ENCODE measurements around the gene WHRN.

The WHRN gene

DNA sequence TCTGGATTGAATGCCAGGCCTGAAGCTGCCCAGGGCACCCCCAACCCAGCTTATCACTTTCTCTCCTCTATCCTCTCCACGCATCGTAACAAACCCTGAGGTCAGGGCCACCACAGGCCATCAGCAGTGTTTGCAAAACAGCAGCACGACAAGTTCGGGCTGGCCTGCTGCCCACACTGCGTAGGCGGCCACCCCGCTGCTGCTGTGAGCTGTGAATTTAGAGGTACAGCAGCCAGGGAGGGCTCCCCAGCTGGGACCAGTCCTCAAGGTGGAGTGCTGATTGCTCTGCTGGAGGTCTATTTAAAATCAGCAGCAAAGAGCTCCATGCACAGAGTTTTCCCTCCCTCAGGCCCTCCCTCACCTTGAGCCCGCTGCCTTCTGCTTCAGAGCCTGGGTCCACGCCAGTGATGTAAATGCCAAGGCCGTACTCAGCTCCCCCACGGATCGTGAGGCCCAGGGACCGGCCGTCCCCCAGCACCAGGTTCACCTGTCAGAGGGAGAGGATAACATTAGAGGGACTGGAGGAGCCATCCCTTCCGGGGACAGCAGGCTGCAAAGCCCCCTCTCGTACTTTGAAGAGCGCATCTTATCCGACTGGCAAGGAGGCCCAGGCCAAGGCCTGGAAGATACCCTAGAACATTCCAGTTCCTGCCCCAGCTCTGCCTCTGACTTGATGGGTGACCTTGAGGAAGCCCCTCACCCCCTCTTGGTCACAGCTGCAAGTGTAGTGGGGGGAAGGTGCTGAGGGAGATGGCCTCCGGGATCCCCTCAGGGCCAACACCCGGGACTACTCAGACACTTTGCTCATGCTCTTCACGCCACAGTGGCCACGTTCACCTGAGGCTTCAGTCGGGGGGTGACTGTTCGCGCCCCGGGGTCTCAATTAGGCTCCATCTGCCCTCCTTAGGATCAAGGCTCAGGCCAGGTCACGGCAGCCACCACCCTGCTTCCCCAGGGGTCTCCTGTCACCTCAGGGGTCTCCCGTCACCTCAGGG is 39.1 kb downstream of the WHRN start:
- Histone ChIP-seq H3K27me3 (ENCODE audit: control insufficient read depth, insufficient read depth, low read length) (no peaks in the 10 kb centered on the region), H3K4me1 (ENCODE audit: control insufficient read depth, insufficient read depth, low read length) (peaks cover 2% of the 10 kb centered on the region), H3K9ac (ENCODE audit: low read depth, low read length) (no peak overlapping the region), H3K36me3 (ENCODE audit: control insufficient read depth, insufficient read depth, low read length) (peaks cover 8% of the 10 kb centered on the region), H3K4me3 (ENCODE audit: low read depth, low read length) (no peak overlapping the region), H3K9me3 (ENCODE audit: control insufficient read depth, insufficient read depth, low read length) (no peaks in the 10 kb centered on the region)

DNA sequence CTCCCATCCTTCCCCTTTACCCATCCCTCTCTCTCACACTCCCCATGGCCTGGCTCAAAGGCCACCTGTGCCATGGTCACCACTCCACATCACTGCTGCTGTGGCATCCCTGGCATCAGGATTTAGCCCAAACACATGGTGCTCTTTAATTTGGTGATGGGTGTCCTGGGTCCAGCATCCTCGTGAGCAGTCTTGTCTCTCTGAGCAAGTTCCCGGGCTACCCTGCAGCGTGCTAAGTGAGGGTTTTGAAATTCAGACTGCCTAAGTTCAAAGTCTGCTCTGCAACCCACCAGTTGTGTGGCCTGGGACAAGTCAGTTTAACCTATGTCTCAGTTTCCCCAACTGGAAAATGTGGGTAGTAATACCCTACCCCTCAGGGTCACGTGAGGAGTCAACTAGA is 39.9 kb downstream of the WHRN start:
- Histone ChIP-seq H3K27me3 (ENCODE audit: control insufficient read depth, insufficient read depth, low read length) (no peaks in the 10 kb centered on the region), H3K4me3 (ENCODE audit: low read depth, low read length) (no peak overlapping the region), H3K9ac (ENCODE audit: low read depth, low read length) (no peak overlapping the region), H3K36me3 (ENCODE audit: control insufficient read depth, insufficient read depth, low read length) (peaks cover 8% of the 10 kb centered on the region), H3K9me3 (ENCODE audit: control insufficient read depth, insufficient read depth, low read length) (no peaks in the 10 kb centered on the region), H3K4me1 (ENCODE audit: control insufficient read depth, insufficient read depth, low read length) (peaks cover 3% of the 10 kb centered on the region)

DNA sequence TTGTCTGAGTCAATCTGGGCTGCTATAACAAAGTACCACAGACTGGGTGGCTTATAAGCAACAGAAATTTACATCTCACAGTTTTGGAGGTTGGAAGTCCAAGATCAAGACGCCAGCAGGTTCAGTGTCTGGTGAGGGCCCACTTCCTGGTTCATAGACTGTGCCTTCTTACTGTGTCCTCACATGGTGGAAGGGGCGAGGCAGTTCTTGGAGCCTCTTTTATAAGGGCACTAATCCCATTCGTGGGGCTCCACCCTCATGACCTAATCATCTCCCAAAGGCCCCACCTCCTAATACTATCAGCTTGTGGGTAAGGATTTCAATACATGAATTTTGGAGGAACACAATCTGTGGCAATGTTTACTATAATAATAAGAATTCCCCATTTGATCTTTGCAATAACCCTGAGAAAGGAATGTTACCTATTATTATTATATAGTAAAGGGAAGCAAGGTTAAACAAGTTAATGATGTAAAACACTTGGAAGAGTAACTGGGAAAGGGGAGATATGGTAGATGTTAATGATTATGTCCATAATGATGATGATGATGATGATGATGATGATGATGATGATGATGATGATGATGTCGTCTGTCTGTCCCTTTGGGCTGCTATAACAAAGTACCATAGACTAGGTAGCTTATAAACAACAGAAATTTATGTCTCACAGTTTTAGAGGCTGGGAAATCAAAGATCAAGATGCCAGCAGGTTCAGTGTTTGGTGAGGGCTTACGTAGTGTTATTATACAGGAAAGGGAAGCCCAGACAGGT is 40.8 kb downstream of the WHRN start:
- no peaks in the 10 kb centered on the region for H3K9me3 ChIP-seq (ENCODE audit: control insufficient read depth, insufficient read depth, low read length)

DNA sequence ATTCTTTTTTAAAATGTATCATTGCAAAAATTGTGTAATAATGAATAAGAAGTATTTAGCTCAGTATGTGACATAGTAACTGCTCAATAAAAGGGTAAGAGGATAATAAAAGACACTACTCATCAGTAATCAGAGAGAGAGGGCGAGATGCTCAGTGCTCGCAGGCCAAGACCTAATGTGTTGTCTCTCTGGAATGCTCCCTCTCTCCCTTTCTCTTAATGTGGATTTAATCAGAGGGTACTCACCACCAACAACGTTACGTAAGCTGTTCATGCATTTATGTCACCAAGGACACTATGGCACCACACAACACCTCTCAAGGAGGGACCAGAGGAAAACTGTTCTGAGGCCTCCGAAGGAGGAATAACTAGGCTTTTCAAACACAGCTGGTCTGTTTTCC is 42.5 kb downstream of the WHRN start:
- Histone ChIP-seq H3K27me3 (ENCODE audit: control insufficient read depth, insufficient read depth, low read length) (no peaks in the 10 kb centered on the region), H3K9me3 (ENCODE audit: control insufficient read depth, insufficient read depth, low read length) (no peaks in the 10 kb centered on the region), H3K4me3 (ENCODE audit: low read depth, low read length) (no peak overlapping the region), H3K4me1 (ENCODE audit: control insufficient read depth, insufficient read depth, low read length) (peaks cover 5% of the 10 kb centered on the region), H3K36me3 (ENCODE audit: control insufficient read depth, insufficient read depth, low read length) (no peaks in the 10 kb centered on the region), H3K9ac (ENCODE audit: low read depth, low read length) (no peak overlapping the region)

More for the DNA sequence above, 40.8 kb downstream of the WHRN start:
- peaks cover 4% of the 10 kb centered on the region for H3K36me3 ChIP-seq (ENCODE audit: control insufficient read depth, insufficient read depth, low read length)
- no peak overlapping the region for H3K9ac ChIP-seq (ENCODE audit: low read depth, low read length)
- no peak overlapping the region for H3K4me3 ChIP-seq (ENCODE audit: low read depth, low read length)
- H3K4me1 ChIP-seq (ENCODE audit: control insufficient read depth, insufficient read depth, low read length) = peaks cover 5% of the 10 kb centered on the region
- no peaks in the 10 kb centered on the region for H3K27me3 ChIP-seq (ENCODE audit: control insufficient read depth, insufficient read depth, low read length)

DNA sequence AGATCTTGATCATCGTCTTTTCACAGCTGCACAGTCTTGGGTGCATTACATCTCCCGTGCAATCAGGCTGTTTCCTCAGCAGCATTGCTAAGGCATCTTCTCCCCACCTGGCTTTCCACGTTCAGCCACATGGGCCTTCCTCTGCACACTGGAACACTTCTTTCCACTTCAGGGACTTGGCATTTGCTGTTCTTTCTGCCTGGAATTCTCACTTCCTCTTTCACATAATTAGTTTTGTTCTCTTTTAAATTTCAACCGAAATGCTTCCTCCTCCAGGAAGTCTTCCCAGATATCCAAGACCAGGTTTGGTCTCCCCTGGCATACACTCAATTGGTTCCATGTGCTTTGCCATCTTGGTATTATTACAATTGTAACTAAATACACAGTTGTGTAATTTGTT is 43.8 kb downstream of the WHRN start:
- Histone ChIP-seq H3K9ac (ENCODE audit: low read depth, low read length) (no peak overlapping the region), H3K4me1 (ENCODE audit: control insufficient read depth, insufficient read depth, low read length) (peaks cover 5% of the 10 kb centered on the region), H3K27me3 (ENCODE audit: control insufficient read depth, insufficient read depth, low read length) (no peaks in the 10 kb centered on the region), H3K36me3 (ENCODE audit: control insufficient read depth, insufficient read depth, low read length) (no peaks in the 10 kb centered on the region), H3K4me3 (ENCODE audit: low read depth, low read length) (no peak overlapping the region), H3K9me3 (ENCODE audit: control insufficient read depth, insufficient read depth, low read length) (no peaks in the 10 kb centered on the region)

DNA sequence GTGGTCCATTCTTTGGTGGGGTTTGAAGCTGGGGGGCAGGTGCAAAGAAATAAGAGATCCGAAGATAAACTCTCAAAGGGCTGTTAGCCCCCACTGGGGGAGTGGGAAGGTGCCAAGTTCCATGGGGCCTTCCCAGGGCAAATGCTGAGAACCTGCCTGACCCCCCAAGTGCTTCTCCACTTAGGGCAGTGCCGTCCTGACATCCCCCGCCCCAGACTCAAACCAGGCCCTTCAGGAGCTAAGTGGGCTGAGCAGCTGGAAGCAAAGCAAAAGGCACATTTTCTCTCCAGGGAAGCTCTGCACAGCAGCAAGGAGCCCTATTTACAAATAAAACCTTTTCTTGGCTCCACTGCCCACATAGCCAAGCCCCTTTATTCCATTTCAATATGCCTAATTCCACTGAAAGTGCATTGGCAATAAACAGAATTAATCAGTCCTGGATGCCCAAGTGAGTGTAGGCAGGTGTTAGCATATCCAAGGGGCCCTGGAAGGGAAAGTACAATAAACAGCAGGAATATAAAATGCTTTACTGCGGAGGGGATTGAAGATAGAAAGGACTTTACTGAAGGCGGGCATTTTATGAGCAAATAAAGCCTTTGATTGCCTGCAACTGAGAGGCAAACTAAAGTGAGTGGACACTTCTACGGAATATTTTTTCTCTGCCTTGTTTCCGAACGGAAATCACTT is 44.6 kb downstream of the WHRN start:
- H3K9me3 ChIP-seq (ENCODE audit: control insufficient read depth, insufficient read depth, low read length) = no peaks in the 10 kb centered on the region
- H3K36me3 ChIP-seq (ENCODE audit: control insufficient read depth, insufficient read depth, low read length) = no peaks in the 10 kb centered on the region
- H3K27me3 ChIP-seq (ENCODE audit: control insufficient read depth, insufficient read depth, low read length) = no peaks in the 10 kb centered on the region
- H3K9ac ChIP-seq (ENCODE audit: low read depth, low read length) = no peak overlapping the region
- H3K4me1 ChIP-seq (ENCODE audit: control insufficient read depth, insufficient read depth, low read length) = peaks cover 5% of the 10 kb centered on the region
- no peak overlapping the region for H3K4me3 ChIP-seq (ENCODE audit: low read depth, low read length)

DNA sequence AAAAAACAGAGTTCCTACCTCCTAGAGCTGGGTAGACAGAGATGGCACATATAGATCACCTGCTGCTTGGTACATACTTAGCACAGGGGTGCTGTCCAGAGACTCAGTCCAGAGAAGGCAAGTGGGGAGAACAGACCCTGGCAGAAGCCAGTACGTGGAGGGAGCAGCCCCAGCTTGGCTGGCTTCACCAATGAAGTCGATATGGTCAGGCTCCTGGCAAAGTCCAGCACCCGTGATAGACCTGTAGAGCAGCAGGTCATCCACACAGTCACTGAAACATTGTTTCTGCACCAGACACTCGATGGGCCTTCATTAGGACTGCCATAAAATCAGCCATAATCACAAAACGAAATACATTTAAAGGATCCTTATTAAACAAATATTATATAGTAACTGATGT is 45.8 kb downstream of the WHRN start:
- Histone ChIP-seq H3K9me3 (ENCODE audit: control insufficient read depth, insufficient read depth, low read length) (no peaks in the 10 kb centered on the region), H3K4me3 (ENCODE audit: low read depth, low read length) (no peak overlapping the region), H3K9ac (ENCODE audit: low read depth, low read length) (no peak overlapping the region), H3K36me3 (ENCODE audit: control insufficient read depth, insufficient read depth, low read length) (no peaks in the 10 kb centered on the region), H3K27me3 (ENCODE audit: control insufficient read depth, insufficient read depth, low read length) (no peaks in the 10 kb centered on the region), H3K4me1 (ENCODE audit: control insufficient read depth, insufficient read depth, low read length) (peaks cover 5% of the 10 kb centered on the region)

DNA sequence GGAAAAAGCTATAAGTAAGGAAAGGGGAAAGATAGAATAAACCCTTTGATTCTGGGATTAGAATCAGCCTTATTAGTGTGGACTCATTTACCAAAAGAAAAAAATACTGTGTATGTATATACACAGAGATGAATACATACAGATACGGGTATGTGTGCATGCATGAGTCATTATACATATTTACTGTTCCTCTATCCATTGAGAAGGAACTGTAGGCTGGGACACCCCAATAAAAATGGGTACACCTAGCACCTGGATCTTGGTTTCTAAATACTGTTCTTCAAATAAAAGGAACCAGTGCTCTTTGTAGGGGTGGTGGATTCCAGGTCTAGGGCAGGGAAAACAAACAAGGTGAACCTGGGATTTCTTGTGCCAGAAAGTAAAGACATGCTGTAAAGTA is 48.3 kb downstream of the WHRN start:
- no peaks in the 10 kb centered on the region for H3K9me3 ChIP-seq (ENCODE audit: control insufficient read depth, insufficient read depth, low read length)
- no peaks in the 10 kb centered on the region for H3K36me3 ChIP-seq (ENCODE audit: control insufficient read depth, insufficient read depth, low read length)

DNA sequence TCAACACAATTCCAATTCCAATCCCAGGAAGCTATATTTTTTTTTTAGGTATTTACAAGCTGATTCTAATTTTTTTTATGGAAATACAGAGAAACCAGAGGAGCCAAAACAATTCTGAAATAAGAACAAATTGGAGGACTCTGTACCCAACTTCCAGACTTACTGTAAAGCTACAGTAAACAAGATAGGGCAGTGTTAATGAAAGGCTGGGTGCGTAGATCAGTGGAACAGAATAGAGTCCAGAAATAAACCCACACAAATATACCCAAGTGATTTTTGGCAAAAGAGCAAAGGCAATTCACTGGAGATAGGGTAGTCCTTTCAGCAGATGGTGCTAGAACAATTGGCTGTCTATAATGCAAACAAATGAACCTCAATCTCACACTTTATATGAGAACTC is 50.6 kb downstream of the WHRN start:
- Histone ChIP-seq H3K27me3 (ENCODE audit: control insufficient read depth, insufficient read depth, low read length) (no peaks in the 10 kb centered on the region), H3K9ac (ENCODE audit: low read depth, low read length) (no peak overlapping the region), H3K36me3 (ENCODE audit: control insufficient read depth, insufficient read depth, low read length) (no peaks in the 10 kb centered on the region), H3K4me3 (ENCODE audit: low read depth, low read length) (no peak overlapping the region), H3K9me3 (ENCODE audit: control insufficient read depth, insufficient read depth, low read length) (no peaks in the 10 kb centered on the region), H3K4me1 (ENCODE audit: control insufficient read depth, insufficient read depth, low read length) (peaks cover 6% of the 10 kb centered on the region)

More for the DNA sequence above, 48.3 kb downstream of the WHRN start:
- Histone ChIP-seq H3K4me1 (ENCODE audit: control insufficient read depth, insufficient read depth, low read length) (peaks cover 5% of the 10 kb centered on the region), H3K4me3 (ENCODE audit: low read depth, low read length) (no peak overlapping the region), H3K9ac (ENCODE audit: low read depth, low read length) (no peak overlapping the region), H3K27me3 (ENCODE audit: control insufficient read depth, insufficient read depth, low read length) (no peaks in the 10 kb centered on the region)

DNA sequence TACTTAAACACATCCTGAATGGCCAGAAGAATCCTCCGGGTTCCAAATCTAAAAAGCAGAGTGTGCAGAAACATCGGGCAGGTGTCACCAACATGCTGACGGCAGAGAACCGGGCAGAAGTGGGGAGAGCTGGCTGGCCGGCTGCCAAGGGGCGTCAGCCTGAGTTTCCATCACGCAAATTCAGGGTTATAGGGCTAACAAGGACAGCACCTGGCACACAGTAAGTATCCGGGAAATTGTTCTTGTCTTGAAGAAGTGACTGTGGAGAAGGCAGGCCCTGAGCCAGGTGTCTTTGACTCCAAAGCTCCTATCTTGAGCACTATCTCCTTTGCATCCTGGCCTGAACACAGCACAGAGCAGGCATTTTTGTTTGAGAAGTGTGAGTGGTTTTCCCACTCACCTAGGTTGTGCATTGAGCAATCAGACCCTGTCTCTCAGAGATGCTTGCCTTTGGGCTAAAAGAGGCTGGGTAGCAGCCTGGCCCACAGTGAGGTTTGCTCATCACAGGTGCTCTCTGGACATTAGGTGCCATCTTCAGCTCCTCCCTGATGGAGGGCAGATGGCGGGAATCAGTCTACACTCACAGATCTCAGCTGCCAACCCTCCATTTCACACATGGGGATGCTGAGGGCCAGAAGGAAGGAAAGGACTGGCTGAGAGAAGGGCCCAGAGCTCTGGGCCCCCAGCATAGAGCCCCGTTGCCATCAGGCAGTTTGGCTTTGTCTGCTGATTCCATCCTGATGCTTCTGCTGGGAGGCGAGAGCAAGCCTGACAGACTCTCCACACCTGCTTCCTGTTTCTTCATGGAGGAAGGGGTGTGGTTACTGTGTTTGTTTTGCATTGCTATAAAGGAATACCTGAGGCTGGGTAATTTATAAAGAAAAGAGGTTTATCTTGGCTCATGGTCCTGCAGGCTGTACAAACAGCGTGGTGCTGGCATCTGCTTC is 52.8 kb downstream of the WHRN start:
- Histone ChIP-seq H3K4me3 (ENCODE audit: low read depth, low read length) (no peak overlapping the region), H3K9ac (ENCODE audit: low read depth, low read length) (no peak overlapping the region), H3K27me3 (ENCODE audit: control insufficient read depth, insufficient read depth, low read length) (no peaks in the 10 kb centered on the region), H3K9me3 (ENCODE audit: control insufficient read depth, insufficient read depth, low read length) (no peaks in the 10 kb centered on the region), H3K36me3 (ENCODE audit: control insufficient read depth, insufficient read depth, low read length) (no peaks in the 10 kb centered on the region), H3K4me1 (ENCODE audit: control insufficient read depth, insufficient read depth, low read length) (peaks cover 6% of the 10 kb centered on the region)

DNA sequence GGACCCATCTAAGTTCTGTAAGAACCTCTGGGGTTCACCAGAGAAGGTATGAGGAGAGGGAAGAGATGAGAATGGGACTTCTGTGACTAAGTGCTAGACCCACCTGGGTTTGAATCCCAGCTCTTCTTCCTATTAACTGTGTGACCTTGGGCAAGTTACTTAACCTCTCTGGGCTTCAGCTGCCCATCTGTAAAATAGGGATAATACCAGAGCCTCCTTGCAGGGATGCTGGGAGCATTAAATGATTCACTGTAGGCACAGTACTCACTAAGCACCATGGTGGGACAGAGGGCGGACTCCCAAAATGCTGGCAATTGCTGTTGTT is 53.6 kb downstream of the WHRN start:
- Histone ChIP-seq H3K9ac (ENCODE audit: low read depth, low read length) (no peak overlapping the region), H3K4me1 (ENCODE audit: control insufficient read depth, insufficient read depth, low read length) (peaks cover 6% of the 10 kb centered on the region), H3K4me3 (ENCODE audit: low read depth, low read length) (no peak overlapping the region), H3K27me3 (ENCODE audit: control insufficient read depth, insufficient read depth, low read length) (no peaks in the 10 kb centered on the region), H3K36me3 (ENCODE audit: control insufficient read depth, insufficient read depth, low read length) (no peaks in the 10 kb centered on the region), H3K9me3 (ENCODE audit: control insufficient read depth, insufficient read depth, low read length) (no peaks in the 10 kb centered on the region)

Measured in iPS-15b (cell line).